ENCODE data around the gene KLHL40. TPM values are rescaled to one million over a fixed set of nuclear protein-coding genes. Genes with fewer than 3 reads are reported as not detected.

Gene KLHL40
- total RNA-seq, 1 donor from 2014 or later, result 0.11 TPM

DNA sequence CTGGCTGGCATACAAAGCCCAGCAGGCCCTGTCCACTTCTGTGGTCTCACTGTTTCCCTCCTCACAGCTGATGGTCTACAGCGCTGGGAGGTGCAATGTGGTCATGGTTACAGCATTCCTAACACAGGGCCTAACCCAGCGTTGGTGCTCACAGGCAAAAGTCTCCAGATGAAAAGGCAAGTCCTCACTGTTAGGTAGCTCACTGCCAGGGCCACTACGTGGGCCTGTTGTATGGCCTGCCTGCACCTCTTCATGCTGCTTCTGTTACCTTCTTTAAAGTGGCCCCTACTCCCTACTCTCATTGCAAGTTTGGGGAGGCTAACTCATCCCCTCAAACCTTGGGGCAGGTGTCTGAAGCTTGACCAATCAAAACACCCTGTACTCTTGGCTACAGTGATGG is 56.5 kb downstream of the KLHL40 start:
- intact Hi-C loops (cut with DNase I), result loop anchor here (5.0 kb wide), 2 partner anchors 39 to 89 kb away; partner anchors contain the start of genes HHATL and ZBTB47
- no peak for DNase-seq
- ATAC-seq (ENCODE audit: poor library complexity), result no peak

Other genes starting within 250 kb of the KLHL40 start
- 3.4 TPM for gene VIPR1, start 182.9 kb upstream of the KLHL40 start, total RNA-seq
- 21.6 TPM for gene SEC22C, start 103.6 kb upstream of the KLHL40 start, total RNA-seq
- gene SS18L2, start 94.7 kb upstream of the KLHL40 start, total RNA-seq, result 9.1 TPM
- 21.6 TPM for gene NKTR, start 84.9 kb upstream of the KLHL40 start, total RNA-seq
- gene ZBTB47, start 31.8 kb upstream of the KLHL40 start, total RNA-seq, result 82.3 TPM
- 486 TPM for gene HHATL, start 17.3 kb downstream of the KLHL40 start, total RNA-seq
- 0.24 TPM for gene CCDC13, start 87.7 kb downstream of the KLHL40 start, total RNA-seq
- gene HIGD1A, start 119.0 kb downstream of the KLHL40 start, total RNA-seq, result 320 TPM
- gene ACKR2, start 123.9 kb downstream of the KLHL40 start, total RNA-seq, result 0.43 TPM
- not detected for gene CYP8B1, start 190.3 kb downstream of the KLHL40 start, total RNA-seq
- 3.3 TPM for gene ZNF662, start 220.6 kb downstream of the KLHL40 start, total RNA-seq